OCI-LY1 (cell line): ENCODE results near the gene TOPAZ1.

Source experiments
- H2AFZ ChIP-seq: fragments of 200-600 bp; sonication (generic), shearing (Covaris generic); 2 replicates; pipeline ENCODE4 v1.6.0; 2014; ENCODE audit warnings: antibody characterized with exemption, mild to moderate bottlenecking, low read length
- H3F3A ChIP-seq: fragments of 200-600 bp; sonication (generic), shearing (Covaris generic); 2 replicates; pipeline ENCODE4 v1.6.0; 2014; ENCODE audit warnings: mild to moderate bottlenecking, antibody characterized with exemption, low read length, moderate library complexity; ENCODE audit not compliant: insufficient read depth
- H3K27ac ChIP-seq: fragments of 200-600 bp; sonication (generic); 2 replicates; pipeline ENCODE4 v1.5.1; 2014; ENCODE audit warnings: low read length, mixed run types, mild to moderate bottlenecking, low read depth; ENCODE audit not compliant: poor library complexity, severe bottlenecking
- H3K27me3 ChIP-seq: fragments of 200-600 bp; sonication (generic); 2 replicates; pipeline ENCODE4 v1.6.0; 2014; ENCODE audit warnings: antibody characterized with exemption, mild to moderate bottlenecking, low read length, moderate library complexity; ENCODE audit not compliant: insufficient read depth
- H3K36me3 ChIP-seq: fragments of 200-600 bp; sonication (generic); 2 replicates; pipeline ENCODE4 v1.6.1; 2014; ENCODE audit warnings: mild to moderate bottlenecking, antibody characterized with exemption, low read length, moderate library complexity, mixed read lengths; ENCODE audit not compliant: insufficient read depth
- H3K4me1 ChIP-seq: fragments of 200-600 bp; sonication (generic); 2 replicates; pipeline ENCODE4 v1.5.1; 2014; ENCODE audit warnings: mild to moderate bottlenecking, low read length, moderate library complexity; ENCODE audit not compliant: insufficient read depth, severe bottlenecking
- H3K4me2 ChIP-seq: fragments of 200-600 bp; sonication (generic), shearing (Covaris generic); 2 replicates; pipeline ENCODE4 v1.6.1; 2014; ENCODE audit warnings: low read length
- H3K4me3 ChIP-seq: fragments of 200-600 bp; sonication (generic); 2 replicates; pipeline ENCODE4 v1.5.1; 2014; ENCODE audit warnings: low read length, low read depth, mild to moderate bottlenecking, mixed read lengths; ENCODE audit not compliant: poor library complexity, severe bottlenecking
- H3K79me2 ChIP-seq: fragments of 200-600 bp; shearing (Covaris generic); 2 replicates; pipeline ENCODE4 v1.6.1; 2016; ENCODE audit warnings: mixed run types, low read length, mixed read lengths; ENCODE audit not compliant: insufficient read depth
- H3K9ac ChIP-seq: fragments of 200-600 bp; sonication (generic), shearing (Covaris generic); 2 replicates; pipeline ENCODE4 v1.6.1; 2014; ENCODE audit warnings: mild to moderate bottlenecking, low read length, mixed read lengths
- H3K9me2 ChIP-seq: fragments of 200-600 bp; sonication (generic), shearing (Covaris generic); 2 replicates; pipeline ENCODE4 v1.6.1; 2014; ENCODE audit warnings: low read depth, mild to moderate bottlenecking, low read length, mixed read lengths
- H3K9me3 ChIP-seq: fragments of 200-600 bp; shearing (Covaris generic); 2 replicates; pipeline ENCODE4 v1.6.1; 2014; ENCODE audit warnings: low read length, mixed read lengths
- H4K20me1 ChIP-seq: fragments of 200-600 bp; sonication (generic), shearing (Covaris generic); 2 replicates; pipeline ENCODE4 v1.6.0; 2016; ENCODE audit warnings: mild to moderate bottlenecking, low read length; ENCODE audit not compliant: insufficient read depth
- CTCF ChIP-seq: fragments of 200-600 bp; sonication (generic), shearing (Covaris generic); IDR thresholded peaks from 2 replicates; pipeline ENCODE4 v1.5.1; 2017; ENCODE audit warnings: mild to moderate bottlenecking, antibody characterized with exemption, low read length, moderate library complexity, mixed read lengths
- EZH2 ChIP-seq: fragments of 200-600 bp; sonication (generic), shearing (Covaris generic); IDR thresholded peaks from 2 replicates; pipeline ENCODE4 v1.8.0; 2017; ENCODE audit warnings: borderline replicate concordance, mixed run types, mild to moderate bottlenecking, antibody characterized with exemption, low read length, moderate library complexity, mixed read lengths

Gene TOPAZ1

GRCh38 chr3:44241706-44242105 lies at the start of gene TOPAZ1:
Gene TOPAZ1 (plus strand): TSS chr3:44241886. CDS start chr3:44242054, 168 bp downstream.
- no peaks in the 10 kb centered on the region for H3K36me3 ChIP-seq
- no peaks in the 10 kb centered on the region for H3K79me2 ChIP-seq
- H2AFZ ChIP-seq, result no peak within 1 kb of the TSS
- no peaks in the 10 kb centered on the region for H3K9me2 ChIP-seq
- no peak within 1 kb of the TSS for H3K27ac ChIP-seq
- no peak within 1 kb of the TSS for H3K4me2 ChIP-seq
- H3F3A ChIP-seq, result no peaks in the 10 kb centered on the region
- H4K20me1 ChIP-seq, result no peaks in the 10 kb centered on the region
- no peaks in the 10 kb centered on the region for H3K4me1 ChIP-seq
- no peak for TF ChIP-seq CTCF
- TF ChIP-seq EZH2, result no peak
- no peaks in the 10 kb centered on the region for H3K9me3 ChIP-seq
- H3K27me3 ChIP-seq, result no peaks in the 10 kb centered on the region; the same call in 1 of the 2 replicates
- H3K9ac ChIP-seq, result no peak within 1 kb of the TSS
- H3K4me3 ChIP-seq, result no peak within 1 kb of the TSS

DNA sequence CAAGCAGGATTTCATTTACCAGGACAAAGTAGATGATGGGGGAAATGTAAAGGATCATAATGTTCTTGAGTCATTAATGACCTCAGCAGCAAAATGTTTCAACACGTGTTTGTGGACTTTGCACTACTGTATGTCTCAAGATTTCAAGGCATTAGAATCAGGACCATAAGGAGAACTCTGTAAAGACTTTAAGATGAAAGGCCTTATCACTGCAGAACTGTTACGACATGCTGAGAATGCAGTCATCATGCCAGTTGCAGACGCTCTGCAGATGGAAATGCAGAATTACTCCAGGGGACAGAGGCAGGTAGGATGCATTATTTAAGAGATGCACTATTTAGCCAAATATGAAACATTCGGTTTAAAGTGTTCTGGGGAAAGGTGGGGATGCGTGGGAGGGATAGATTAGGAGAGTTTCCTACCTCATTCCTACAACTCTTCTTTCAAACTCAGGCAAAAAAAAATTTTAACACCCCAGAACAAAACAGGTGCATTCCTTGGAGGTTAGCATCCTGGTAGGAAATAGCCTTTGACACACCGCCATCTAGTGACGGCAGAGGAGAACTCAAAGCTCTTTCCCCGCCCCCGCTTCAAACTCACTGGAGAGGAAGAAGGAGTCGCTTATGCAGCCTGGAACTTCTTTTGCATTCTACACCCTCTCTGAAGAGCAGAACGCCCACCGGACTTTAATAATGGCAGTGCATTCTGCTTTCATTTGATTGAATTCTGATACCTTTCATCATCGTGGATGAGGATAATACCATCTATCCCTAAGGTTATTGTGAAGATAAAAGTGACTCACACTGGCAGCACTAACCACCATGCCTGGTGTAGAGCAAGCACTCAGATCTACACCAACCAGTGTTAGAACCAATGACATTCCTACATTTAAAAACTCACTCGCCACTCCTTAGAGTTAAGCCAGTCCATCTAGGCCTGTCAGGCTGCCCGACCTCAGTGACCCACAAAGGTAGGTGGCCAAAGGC lies 43.1 kb upstream of the TOPAZ1 start:
- no peak overlapping the region for H2AFZ ChIP-seq
- H3K4me2 ChIP-seq, result no peak overlapping the region
- H3K27me3 ChIP-seq, result no peaks in the 10 kb centered on the region
- H3K27ac ChIP-seq, result no peak overlapping the region
- no peaks in the 10 kb centered on the region for H4K20me1 ChIP-seq
- no peak overlapping the region for H3K9ac ChIP-seq
- no peaks in the 10 kb centered on the region for H3F3A ChIP-seq
- no peaks in the 10 kb centered on the region for H3K4me1 ChIP-seq
- H3K79me2 ChIP-seq, result no peaks in the 10 kb centered on the region
- no peaks in the 10 kb centered on the region for H3K9me2 ChIP-seq
- TF ChIP-seq CTCF (peak; percentile 77), EZH2 (no peak)
- H3K36me3 ChIP-seq, result no peaks in the 10 kb centered on the region
- no peak overlapping the region for H3K4me3 ChIP-seq
- no peaks in the 10 kb centered on the region for H3K9me3 ChIP-seq

GRCh38 chr3:44206261-44206660 lies 35.4 kb upstream of the TOPAZ1 start:
- Histone ChIP-seq H2AFZ (no peak overlapping the region), H3K27me3 (no peaks in the 10 kb centered on the region), H3K4me1 (no peaks in the 10 kb centered on the region), H3K9me2 (no peaks in the 10 kb centered on the region), H3K4me3 (no peak overlapping the region), H3K4me2 (no peak overlapping the region), H3F3A (no peaks in the 10 kb centered on the region), H3K9me3 (no peaks in the 10 kb centered on the region), H3K9ac (no peak overlapping the region), H3K27ac (no peak overlapping the region), H4K20me1 (no peaks in the 10 kb centered on the region), H3K79me2 (no peaks in the 10 kb centered on the region), H3K36me3 (no peaks in the 10 kb centered on the region)
- TF ChIP-seq EZH2 (no peak), CTCF (no peak)
